DOHH2 (cell line): ENCODE results near the gene CCL5.

ENCODE experiments used
- H3F3A ChIP-seq: fragments of 200-600 bp; sonication (generic), shearing (Covaris generic); 2 replicates; pipeline ENCODE4 v1.6.0; 2016; ENCODE audit warnings: antibody characterized with exemption, mild to moderate bottlenecking; ENCODE audit not compliant: control insufficient read depth, insufficient read depth
- H3K27ac ChIP-seq: fragments of 200-600 bp; sonication (generic); 2 replicates; pipeline ENCODE4 v1.5.1; 2014; ENCODE audit warnings: low read depth, mild to moderate bottlenecking, low read length, moderate library complexity
- H3K27me3 ChIP-seq: fragments of 200-600 bp; sonication (generic); 2 replicates; pipeline ENCODE4 v1.6.1; 2014; ENCODE audit warnings: mild to moderate bottlenecking, low read length, mixed read lengths; ENCODE audit not compliant: control insufficient read depth
- H3K36me3 ChIP-seq: fragments of 200-600 bp; sonication (generic); 2 replicates; pipeline ENCODE4 v1.6.1; 2014; ENCODE audit warnings: mild to moderate bottlenecking, low read length, moderate library complexity, mixed read lengths; ENCODE audit not compliant: control insufficient read depth
- H3K4me1 ChIP-seq: fragments of 200-600 bp; sonication (generic); 2 replicates; pipeline ENCODE4 v1.6.1; 2014; ENCODE audit warnings: mild to moderate bottlenecking, low read length, mixed read lengths; ENCODE audit not compliant: control insufficient read depth
- H3K4me2 ChIP-seq: fragments of 200-600 bp; sonication (generic); 2 replicates; pipeline ENCODE4 v1.6.0; 2014; ENCODE audit warnings: mild to moderate bottlenecking, low read length, moderate library complexity
- H3K4me3 ChIP-seq: fragments of 200-600 bp; sonication (generic); 2 replicates; pipeline ENCODE4 v1.5.1; 2014; ENCODE audit warnings: mild to moderate bottlenecking, low read length, mixed read lengths
- H3K79me2 ChIP-seq: fragments of 200-600 bp; sonication (generic); 2 replicates; pipeline ENCODE4 v1.6.1; 2014; ENCODE audit warnings: mild to moderate bottlenecking, low read length, mixed read lengths; ENCODE audit not compliant: control insufficient read depth
- H3K9me2 ChIP-seq: fragments of 200-600 bp; sonication (generic); replicated peaks from 2 replicates; pipeline ENCODE4 v1.6.1; 2014; ENCODE audit warnings: mild to moderate bottlenecking, low read length, mixed read lengths; ENCODE audit not compliant: control insufficient read depth
- H3K9me3 ChIP-seq: fragments of 200-600 bp; sonication (generic); 2 replicates; pipeline ENCODE4 v1.6.1; 2014; ENCODE audit warnings: antibody characterized with exemption, low read length, mixed read lengths; ENCODE audit not compliant: control insufficient read depth, insufficient read depth
- H4K20me1 ChIP-seq: fragments of 200-600 bp; sonication (generic); 2 replicates; pipeline ENCODE4 v1.6.0; 2014; ENCODE audit warnings: low read depth, mild to moderate bottlenecking, antibody characterized with exemption, low read length, moderate library complexity; ENCODE audit not compliant: control insufficient read depth, insufficient read depth
- CTCF ChIP-seq: fragments of 200-600 bp; sonication (generic); IDR thresholded peaks from one replicate; pipeline ENCODE4 v1.5.1; 2014; ENCODE audit warnings: antibody characterized with exemption, mild to moderate bottlenecking, low read depth, low read length; ENCODE audit not compliant: poor library complexity, severe bottlenecking
- EZH2phosphoT487 ChIP-seq: fragments of 200-600 bp; sonication (generic); IDR thresholded peaks from 2 replicates; pipeline ENCODE4 v1.6.1; 2017; ENCODE audit warnings: borderline replicate concordance, mild to moderate bottlenecking, antibody characterized with exemption, low read length, moderate library complexity, mixed read lengths

CCL5 gene

GRCh38 chr17:35912942-35913341 lies 32.8 kb upstream of the CCL5 start:
- Histone ChIP-seq H3K27ac (no peak overlapping the region), H3K79me2 (no peaks in the 10 kb centered on the region), H3F3A (no peaks in the 10 kb centered on the region), H3K27me3 (0 out of 2 replicates have a peak, but pooled peaks cover 2% of the 10 kb centered on the region), H3K36me3 (no peaks in the 10 kb centered on the region), H4K20me1 (no peaks in the 10 kb centered on the region), H3K4me2 (no peak overlapping the region), H3K4me3 (no peak overlapping the region), H3K9me3 (no peaks in the 10 kb centered on the region), H3K9me2 (no peaks in the 10 kb centered on the region), H3K4me1 (no peaks in the 10 kb centered on the region)
- TF ChIP-seq CTCF = no peak
- TF ChIP-seq EZH2phosphoT487 = no peak

GRCh38 chr17:35912339-35912912 lies 32.3 kb upstream of the CCL5 start:
- Histone ChIP-seq H3K9me2 (no peaks in the 10 kb centered on the region), H3K27ac (no peak overlapping the region), H3K4me3 (no peak overlapping the region), H4K20me1 (no peaks in the 10 kb centered on the region), H3K36me3 (no peaks in the 10 kb centered on the region), H3K79me2 (no peaks in the 10 kb centered on the region), H3K4me1 (no peaks in the 10 kb centered on the region), H3K9me3 (no peaks in the 10 kb centered on the region), H3K27me3 (0 out of 2 replicates have a peak, but pooled peaks cover 2% of the 10 kb centered on the region), H3K4me2 (no peak overlapping the region), H3F3A (no peaks in the 10 kb centered on the region)
- TF ChIP-seq CTCF = no peak
- TF ChIP-seq EZH2phosphoT487 = no peak

DNA sequence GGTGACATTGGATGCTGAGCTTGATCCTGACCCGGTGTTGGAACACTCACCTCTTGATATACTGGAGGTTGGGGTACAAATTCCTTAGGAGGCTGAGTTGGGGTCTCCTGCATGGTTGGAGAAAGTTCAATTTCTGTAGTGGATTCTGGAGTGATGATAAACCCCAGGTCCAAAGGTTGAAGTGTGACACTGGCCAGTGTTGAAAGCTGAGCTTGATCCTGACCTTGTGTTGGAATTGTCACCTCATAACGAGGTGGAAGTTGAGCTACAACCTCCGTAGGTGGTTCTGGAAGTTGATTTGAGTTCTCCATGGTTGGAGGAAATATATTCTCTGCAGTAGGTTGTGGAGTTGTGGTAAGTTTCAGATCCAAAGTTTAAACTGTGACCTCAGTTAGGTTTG lies 29.2 kb upstream of the CCL5 start:
- Histone ChIP-seq H3K79me2 (no peaks in the 10 kb centered on the region), H4K20me1 (no peaks in the 10 kb centered on the region), H3K36me3 (no peaks in the 10 kb centered on the region), H3K4me3 (no peak overlapping the region), H3F3A (no peaks in the 10 kb centered on the region), H3K4me1 (no peaks in the 10 kb centered on the region), H3K4me2 (no peak overlapping the region), H3K9me2 (no peaks in the 10 kb centered on the region), H3K27ac (no peak overlapping the region), H3K9me3 (no peaks in the 10 kb centered on the region), H3K27me3 (0 out of 2 replicates have a peak, but pooled peaks cover 2% of the 10 kb centered on the region)
- TF ChIP-seq EZH2phosphoT487 (no peak), CTCF (no peak)
